ENCODE results near the gene KMT2E. TPM values are rescaled to one million over a fixed set of nuclear protein-coding genes. Genes with fewer than 3 reads are reported as not detected.
"Not testable (repeated sequence)": the region's sequence is repeated elsewhere in the genome, so short reads cannot be mapped to it uniquely, and the experiment has no call there.

Gene KMT2E
- total RNA-seq, 2 experiments from 2014 or later: 94.4 to 99.3 TPM

GRCh38 chr7:104998040-104998752 lies 15.8 kb upstream of the KMT2E start:
- ATAC-seq: peak; percentile 53
- Mint-ChIP-seq H3K27ac (peak overlapping the region; percentile 78), H3K27me3 (no peaks in the 10 kb centered on the region), H3K9me3 (ENCODE audit: low read depth) (no peaks in the 10 kb centered on the region), H3K36me3 (ENCODE audit: low read depth) (peaks cover 64% of the 10 kb centered on the region), H3K4me1 (peaks cover 91% of the 10 kb centered on the region), H3K4me3 (no peak overlapping the region)
- no peak for DNase-seq
- ChIA-PET POLR2A (no interaction called here), CTCF (interaction anchor here (1.2 to 2.9 kb wide), 4 partner anchors 9 to 17 kb away, joined by 4 to 14 read pairs (median 6); no protein-coding TSS in a partner anchor)
- intact Hi-C loops (cut with DNase I, micrococcal nuclease): no loop called here

- H3K9me3 Mint-ChIP-seq (ENCODE audit: low read depth): no peaks in the 10 kb centered on the region
- H3K4me3 Mint-ChIP-seq: no peak overlapping the region
- POLR2A ChIA-PET: interaction anchor here (1.1 kb wide), 1 partner anchor 10 kb away, joined by 3 read pairs; no protein-coding TSS in a partner anchor
- peaks cover 90% of the 10 kb centered on the region for H3K4me1 Mint-ChIP-seq
- CTCF ChIA-PET: no interaction called here
- intact Hi-C loops (cut with DNase I, micrococcal nuclease): no loop called here
- ATAC-seq: no peak
- DNase-seq: no peak
- H3K27me3 Mint-ChIP-seq: no peaks in the 10 kb centered on the region
- peaks cover 53% of the 10 kb centered on the region for H3K36me3 Mint-ChIP-seq (ENCODE audit: low read depth)
- peak overlapping the region; percentile 86 for H3K27ac Mint-ChIP-seq
Observed at GRCh38 chr7:105000200-105000599, 13.8 kb upstream of the KMT2E start.

- peak overlapping the region; percentile 47 for H3K27ac Mint-ChIP-seq
- peaks cover 87% of the 10 kb centered on the region for H3K4me1 Mint-ChIP-seq
- no peaks in the 10 kb centered on the region for H3K9me3 Mint-ChIP-seq (ENCODE audit: low read depth)
- ATAC-seq (no peak), DNase-seq (no peak)
- CTCF ChIA-PET: interaction anchor here (0.6 to 1.2 kb wide), 4 partner anchors 8 to 20 kb away, joined by 3 to 7 read pairs (median 4); no protein-coding TSS in a partner anchor
- peaks cover 50% of the 10 kb centered on the region for H3K36me3 Mint-ChIP-seq (ENCODE audit: low read depth)
- intact Hi-C loops (cut with DNase I, micrococcal nuclease): no loop called here
- POLR2A ChIA-PET: interaction anchor here (1.2 kb wide), 1 partner anchor 17 kb away, joined by 3 read pairs; no protein-coding TSS in a partner anchor
- no peaks in the 10 kb centered on the region for H3K27me3 Mint-ChIP-seq
- no peak overlapping the region for H3K4me3 Mint-ChIP-seq
Observed at GRCh38 chr7:105000927-105001336, 13.1 kb upstream of the KMT2E start.

GRCh38 chr7:105001652-105002184 lies 12.3 kb upstream of the KMT2E start:
- peaks cover 52% of the 10 kb centered on the region for H3K36me3 Mint-ChIP-seq (ENCODE audit: low read depth)

GRCh38 chr7:105003275-105003674 lies 10.7 kb upstream of the KMT2E start:
- peak; percentile 66 for DNase-seq

More at GRCh38 chr7:105001652-105002184, 12.3 kb upstream of the KMT2E start:
- DNase-seq (no peak), ATAC-seq (no peak)
- Mint-ChIP-seq H3K4me1 (peaks cover 88% of the 10 kb centered on the region), H3K27me3 (no peaks in the 10 kb centered on the region), H3K4me3 (no peak overlapping the region), H3K9me3 (ENCODE audit: low read depth) (no peaks in the 10 kb centered on the region), H3K27ac (peak overlapping the region; percentile 47)
- POLR2A ChIA-PET: interaction anchor here (0.6 to 1.2 kb wide), 3 partner anchors 14 to 25 kb away, joined by 3 to 8 read pairs (median 3); no protein-coding TSS in a partner anchor
- CTCF ChIA-PET: interaction anchor here (0.9 to 2.1 kb wide), 6 partner anchors 8 to 20 kb away, joined by 3 to 7 read pairs (median 4); no protein-coding TSS in a partner anchor
- intact Hi-C loops (cut with DNase I, micrococcal nuclease): no loop called here

DNA sequence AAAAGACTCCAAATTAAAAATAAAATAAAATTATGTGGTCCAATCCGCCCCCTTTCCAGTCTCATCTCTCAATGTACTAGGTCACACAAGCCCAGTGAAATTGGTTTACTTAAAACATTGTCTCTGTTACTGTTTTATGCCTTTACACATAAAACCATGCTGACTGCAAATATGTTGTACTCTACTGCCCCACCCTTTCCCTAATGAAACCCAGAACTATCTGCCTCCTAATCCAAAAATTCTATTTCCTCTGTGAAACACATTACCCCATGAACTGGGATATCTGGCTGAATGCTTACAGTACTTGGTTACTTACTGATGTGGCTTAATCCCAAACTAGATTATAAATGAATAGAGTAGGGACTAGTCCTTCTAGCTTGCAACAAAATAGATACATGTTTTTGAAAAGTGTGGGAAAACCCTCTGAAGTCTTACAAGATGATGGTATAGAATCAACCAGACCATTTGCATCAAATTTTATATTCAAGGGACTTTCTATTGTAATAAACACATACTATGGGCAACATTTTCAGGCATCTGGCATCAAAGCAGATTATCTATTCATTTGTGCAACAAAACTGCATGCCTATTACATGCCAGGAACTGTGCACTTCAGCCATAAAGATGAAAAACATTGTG lies 10.0 kb upstream of the KMT2E start:
- no peak overlapping the region for H3K4me3 Mint-ChIP-seq
- POLR2A ChIA-PET: interaction anchor here (0.6 to 1.0 kb wide), 5 partner anchors 8 to 259 kb away, joined by 3 to 6 read pairs (median 4); partner anchors contain the start of gene KMT2E
- peak overlapping the region; percentile 66 for H3K27ac Mint-ChIP-seq
- DNase-seq: no peak
- CTCF ChIA-PET: interaction anchor here (1.0 to 9.0 kb wide), 4 partner anchors 10 to 25 kb away, joined by 3 to 128 read pairs (median 4); partner anchors contain the start of gene KMT2E
- no peak for ATAC-seq
- no peaks in the 10 kb centered on the region for H3K27me3 Mint-ChIP-seq
- H3K9me3 Mint-ChIP-seq (ENCODE audit: low read depth): no peaks in the 10 kb centered on the region
- intact Hi-C loops (cut with DNase I, micrococcal nuclease): loop anchor here in 1 of 2 experiments (1.0 kb wide), 1 partner anchor 20 kb away; no protein-coding TSS in a partner anchor
- peaks cover 89% of the 10 kb centered on the region for H3K4me1 Mint-ChIP-seq
- peaks cover 57% of the 10 kb centered on the region for H3K36me3 Mint-ChIP-seq (ENCODE audit: low read depth)

More at GRCh38 chr7:105003275-105003674, 10.7 kb upstream of the KMT2E start:
- Mint-ChIP-seq H3K4me1 (peaks cover 89% of the 10 kb centered on the region), H3K27ac (peak overlapping the region; percentile 68), H3K4me3 (peak overlapping the region; percentile 61), H3K36me3 (ENCODE audit: low read depth) (peaks cover 55% of the 10 kb centered on the region), H3K27me3 (no peaks in the 10 kb centered on the region), H3K9me3 (ENCODE audit: low read depth) (no peaks in the 10 kb centered on the region)
- CTCF ChIA-PET: interaction anchor here (0.6 to 2.1 kb wide), 6 partner anchors 11 to 340 kb away, joined by 3 to 6 read pairs (median 4); partner anchors contain the start of gene KMT2E
- POLR2A ChIA-PET: interaction anchor here (0.6 to 1.0 kb wide), 6 partner anchors 9 to 74 kb away, joined by 3 to 5 read pairs (median 4); partner anchors contain the start of gene KMT2E
- intact Hi-C loops (cut with DNase I, micrococcal nuclease): loop anchor here in 1 of 2 experiments (1.0 kb wide), 1 partner anchor 19 kb away; no protein-coding TSS in a partner anchor
- ATAC-seq: peak; percentile 93

DNA sequence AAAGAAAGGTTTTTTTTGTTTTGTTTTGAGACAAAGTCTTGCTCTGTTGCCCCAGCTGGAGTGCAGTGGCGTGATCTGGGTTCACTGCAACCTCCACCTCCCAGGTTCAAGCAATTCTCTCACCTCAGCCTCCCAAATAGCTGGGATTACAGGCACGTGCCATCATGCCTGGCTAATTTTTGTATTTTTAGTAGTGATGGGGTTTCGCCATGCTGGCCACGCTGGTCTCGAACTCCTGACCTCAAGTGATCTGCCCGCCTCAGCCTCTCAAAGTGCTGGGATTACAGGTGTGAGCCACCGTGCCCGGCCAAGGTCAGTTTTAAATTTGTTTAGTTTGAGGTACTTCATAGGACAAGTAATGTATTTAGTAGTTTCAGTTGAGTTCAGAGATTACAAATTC lies 9.0 kb upstream of the KMT2E start:
- H3K27ac Mint-ChIP-seq: peak overlapping the region; percentile 31
- H3K36me3 Mint-ChIP-seq (ENCODE audit: low read depth): peaks cover 64% of the 10 kb centered on the region
- H3K4me3 Mint-ChIP-seq; H3K27me3 Mint-ChIP-seq; POLR2A ChIA-PET; ATAC-seq; H3K9me3 Mint-ChIP-seq (ENCODE audit: low read depth); intact Hi-C loops (cut with DNase I, micrococcal nuclease); DNase-seq: not testable (repeated sequence)
- CTCF ChIA-PET: interaction anchor here (9.0 kb wide), 1 partner anchor 23 kb away, joined by 128 read pairs; no protein-coding TSS in a partner anchor
- H3K4me1 Mint-ChIP-seq: peaks cover 83% of the 10 kb centered on the region

- DNase-seq; H3K27me3 Mint-ChIP-seq; ATAC-seq; H3K4me3 Mint-ChIP-seq; intact Hi-C loops (cut with DNase I, micrococcal nuclease); H3K9me3 Mint-ChIP-seq (ENCODE audit: low read depth): not testable (repeated sequence)
- Mint-ChIP-seq H3K4me1 (peaks cover 80% of the 10 kb centered on the region), H3K36me3 (ENCODE audit: low read depth) (peaks cover 64% of the 10 kb centered on the region), H3K27ac (peak overlapping the region; percentile 18)
- POLR2A ChIA-PET: interaction anchor here (0.5 to 0.7 kb wide), 3 partner anchors 12 to 509 kb away, joined by 3 to 4 read pairs (median 4); no protein-coding TSS in a partner anchor
- CTCF ChIA-PET: interaction anchor here (9.0 kb wide), 1 partner anchor 23 kb away, joined by 128 read pairs; no protein-coding TSS in a partner anchor
Observed at GRCh38 chr7:105005486-105005885, 8.5 kb upstream of the KMT2E start.

DNA sequence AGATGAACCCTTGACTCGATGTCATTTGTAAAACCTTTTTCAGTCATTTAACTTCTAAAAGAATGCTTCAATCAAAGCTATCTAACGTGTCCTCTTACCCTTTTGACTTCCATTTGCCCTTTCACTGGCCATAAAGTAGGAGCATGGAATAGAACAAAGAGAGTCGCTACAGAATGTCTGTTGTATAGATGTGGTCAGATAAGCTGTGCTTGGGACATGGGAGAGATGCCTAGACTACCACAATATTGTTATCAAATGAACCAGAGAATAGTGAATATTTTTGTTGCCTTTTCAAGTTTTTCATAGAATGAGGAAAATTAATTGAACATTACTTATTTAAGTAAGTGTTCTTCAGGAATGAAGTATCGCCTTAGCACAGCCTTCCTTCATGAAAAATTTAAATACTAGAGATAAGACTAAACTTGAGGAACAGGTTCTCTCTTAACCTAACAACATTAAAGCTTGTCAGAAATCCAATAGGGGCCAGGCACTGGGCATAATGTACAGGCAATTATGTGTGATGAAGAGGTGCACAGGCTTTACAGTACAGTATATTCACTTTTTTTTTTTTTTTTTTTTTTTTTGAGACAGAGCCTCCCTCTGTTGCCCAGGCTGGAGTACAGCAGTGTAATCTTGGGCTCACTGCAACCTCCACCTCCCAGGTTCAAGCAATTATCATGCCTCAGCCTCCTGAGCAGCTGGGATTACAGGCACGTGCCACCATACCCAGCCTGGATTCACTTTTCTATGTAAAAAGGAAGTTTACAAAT lies 7.5 kb upstream of the KMT2E start:
- peaks cover 70% of the 10 kb centered on the region for H3K4me1 Mint-ChIP-seq
- ATAC-seq (peak; percentile 21), DNase-seq (no peak)
- H3K36me3 Mint-ChIP-seq (ENCODE audit: low read depth): peaks cover 64% of the 10 kb centered on the region
- ChIA-PET POLR2A (interaction anchor here (0.5 to 1.1 kb wide), 3 partner anchors 12 to 66 kb away, joined by 3 to 5 read pairs (median 3); no protein-coding TSS in a partner anchor), CTCF (interaction anchor here (0.9 to 9.0 kb wide), 5 partner anchors 8 to 24 kb away, joined by 4 to 128 read pairs (median 7); no protein-coding TSS in a partner anchor)
- H3K27ac Mint-ChIP-seq: peak overlapping the region; percentile 11
- H3K9me3 Mint-ChIP-seq (ENCODE audit: low read depth): no peaks in the 10 kb centered on the region
- no peaks in the 10 kb centered on the region for H3K27me3 Mint-ChIP-seq
- intact Hi-C loops (cut with DNase I, micrococcal nuclease): no loop called here
- H3K4me3 Mint-ChIP-seq: peak overlapping the region; percentile 10

GRCh38 chr7:105007298-105007697 lies 6.7 kb upstream of the KMT2E start:
- H3K27ac Mint-ChIP-seq: no peak overlapping the region
- ATAC-seq: no peak
- no peak for DNase-seq

More at GRCh38 chr7:105007298-105007697, 6.7 kb upstream of the KMT2E start:
- ChIA-PET POLR2A (interaction anchor here (0.5 to 0.8 kb wide), 3 partner anchors 20 to 64 kb away, joined by 3 to 5 read pairs (median 3); no protein-coding TSS in a partner anchor), CTCF (interaction anchor here (0.9 to 9.0 kb wide), 6 partner anchors 9 to 25 kb away, joined by 3 to 128 read pairs (median 6); no protein-coding TSS in a partner anchor)
- H3K27me3 Mint-ChIP-seq: no peaks in the 10 kb centered on the region
- peak overlapping the region; percentile 10 for H3K4me3 Mint-ChIP-seq
- H3K9me3 Mint-ChIP-seq (ENCODE audit: low read depth): no peaks in the 10 kb centered on the region
- intact Hi-C loops (cut with DNase I, micrococcal nuclease): no loop called here
- H3K36me3 Mint-ChIP-seq (ENCODE audit: low read depth): peaks cover 65% of the 10 kb centered on the region
- H3K4me1 Mint-ChIP-seq: peaks cover 63% of the 10 kb centered on the region

Data from activated CD4-positive, alpha-beta T cell treated with anti-CD3 and anti-CD28 coated beads for 36 hours (primary cell).